ENCODE data around the gene ZNF311.
"Not testable (repeated sequence)": the region's sequence is repeated elsewhere in the genome, so short reads cannot be mapped to it uniquely, and the experiment has no call there.

The ZNF311 gene

DNA sequence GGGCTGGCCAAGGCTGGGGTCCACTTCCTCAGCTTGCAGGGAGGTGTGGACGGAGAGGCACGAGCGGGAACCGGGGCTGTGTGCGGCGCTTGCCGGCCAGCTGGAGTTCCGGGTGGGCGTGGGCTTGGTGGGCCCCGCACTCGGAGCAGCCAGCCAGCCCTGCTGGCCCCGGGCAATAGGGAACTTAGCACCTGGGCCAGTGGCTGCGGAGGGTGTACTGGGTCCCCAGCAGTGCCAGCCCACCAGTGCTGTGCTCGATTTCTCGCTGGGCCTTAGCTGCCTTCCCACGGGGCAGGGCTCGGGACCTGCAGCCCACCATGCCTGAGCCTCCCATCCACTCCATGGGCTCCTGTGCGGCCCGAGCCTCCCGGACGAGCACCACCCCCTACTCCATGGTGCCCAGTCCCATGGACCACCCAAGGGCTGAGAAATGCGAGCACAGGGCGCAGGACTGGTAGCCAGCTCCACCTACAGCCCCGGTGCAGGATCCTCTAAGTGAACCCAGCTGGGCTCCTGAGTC is 47.3 kb downstream of the ZNF311 start:
- DNase-seq (ENCODE audit: insufficient read length, low spot score); FAIRE-seq: not testable (repeated sequence)

- no peak for FAIRE-seq
- DNase-seq (ENCODE audit: insufficient read length, low spot score): no peak
Measured at GRCh38 chr6:28956331-28956730, 48.8 kb downstream of the ZNF311 start.

DNA sequence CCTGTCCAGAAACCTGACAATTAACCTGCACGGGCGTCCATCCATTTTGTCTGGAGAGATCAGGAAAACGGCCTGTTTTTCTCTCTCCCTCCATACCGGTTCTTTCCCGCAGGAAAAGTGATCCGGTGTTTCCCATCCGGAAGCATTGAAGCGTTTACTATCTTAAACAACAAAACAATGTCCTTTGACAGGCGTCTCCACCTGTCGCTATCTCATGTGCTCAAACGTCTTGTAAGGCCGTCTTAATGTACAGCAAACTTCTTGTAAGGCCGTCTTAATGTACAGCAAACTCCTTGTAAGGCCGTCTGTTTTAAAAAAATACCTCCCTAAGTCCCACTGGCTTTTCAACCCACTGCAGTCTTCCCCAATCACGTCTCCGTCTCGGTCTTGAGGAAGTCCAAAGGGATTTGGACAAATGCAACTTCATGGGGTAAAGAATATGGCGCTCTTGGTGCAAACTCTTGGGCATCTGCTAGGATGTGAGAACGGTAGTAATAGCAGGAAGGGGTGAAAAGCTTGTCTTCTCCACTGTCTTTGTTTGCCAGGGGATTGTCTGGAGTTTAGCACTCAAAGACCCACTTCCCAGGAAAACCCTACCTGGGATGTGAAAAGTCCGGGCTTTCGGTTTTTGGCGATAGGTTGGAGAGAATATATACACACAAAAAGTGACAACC is 51.4 kb downstream of the ZNF311 start:
- DNase-seq (ENCODE audit: insufficient read length, low spot score): no peak
- no peak for FAIRE-seq

DNA sequence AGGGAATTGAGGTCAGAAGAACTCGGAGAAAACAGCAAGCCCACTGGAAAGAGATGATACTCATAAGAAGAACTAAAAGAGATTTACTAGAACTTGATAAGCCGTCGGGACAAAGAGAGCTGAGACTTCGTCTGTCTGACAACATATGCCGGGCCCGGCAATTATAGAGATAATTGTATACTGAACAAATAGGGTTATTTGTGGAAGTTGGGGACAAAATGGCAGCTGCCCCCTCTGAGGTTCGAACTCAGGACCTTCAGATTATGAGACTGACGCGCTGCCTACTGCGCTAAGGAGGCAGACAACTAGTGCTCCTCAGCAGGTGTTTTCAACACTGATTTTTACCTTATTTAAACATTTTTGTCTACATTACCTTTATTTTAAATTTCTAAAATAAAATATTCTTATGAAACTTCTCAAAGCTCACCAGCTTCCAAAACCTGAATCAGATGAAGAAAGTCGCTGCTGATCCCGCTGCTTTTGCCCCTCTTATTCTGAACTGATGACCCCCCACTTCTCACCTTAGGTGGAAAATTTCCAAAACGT is 52.0 kb downstream of the ZNF311 start:
- FAIRE-seq: no peak
- no peak for DNase-seq (ENCODE audit: insufficient read length, low spot score)

DNA sequence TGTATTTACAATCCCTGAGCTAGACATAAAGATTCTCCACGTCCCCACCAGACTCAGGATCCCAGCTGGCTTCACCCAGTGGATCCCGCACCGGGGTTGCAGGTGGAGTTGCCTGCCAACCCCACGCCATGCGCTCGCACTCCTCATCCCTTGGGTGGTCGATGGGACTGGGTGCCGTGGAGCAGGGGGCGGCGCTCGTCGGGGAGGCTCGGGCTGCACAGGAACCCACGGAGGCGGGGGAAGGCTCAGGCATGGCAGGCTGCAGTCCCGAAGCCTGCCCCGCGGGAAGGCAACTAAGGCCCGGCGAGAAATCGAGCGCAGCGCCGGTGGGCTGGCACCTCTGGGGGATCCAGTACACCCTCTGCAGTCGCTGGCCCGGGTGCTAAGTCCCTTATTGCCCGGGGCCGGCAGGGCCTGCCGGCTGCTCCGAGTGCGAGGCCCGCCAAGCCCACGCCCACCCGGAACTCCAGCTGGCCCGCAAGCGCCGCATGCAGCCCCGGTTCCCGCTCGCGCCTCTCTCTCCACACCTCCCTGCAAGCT is 55.4 kb downstream of the ZNF311 start:
- not testable (repeated sequence) for FAIRE-seq; DNase-seq (ENCODE audit: insufficient read length, low spot score)

DNA sequence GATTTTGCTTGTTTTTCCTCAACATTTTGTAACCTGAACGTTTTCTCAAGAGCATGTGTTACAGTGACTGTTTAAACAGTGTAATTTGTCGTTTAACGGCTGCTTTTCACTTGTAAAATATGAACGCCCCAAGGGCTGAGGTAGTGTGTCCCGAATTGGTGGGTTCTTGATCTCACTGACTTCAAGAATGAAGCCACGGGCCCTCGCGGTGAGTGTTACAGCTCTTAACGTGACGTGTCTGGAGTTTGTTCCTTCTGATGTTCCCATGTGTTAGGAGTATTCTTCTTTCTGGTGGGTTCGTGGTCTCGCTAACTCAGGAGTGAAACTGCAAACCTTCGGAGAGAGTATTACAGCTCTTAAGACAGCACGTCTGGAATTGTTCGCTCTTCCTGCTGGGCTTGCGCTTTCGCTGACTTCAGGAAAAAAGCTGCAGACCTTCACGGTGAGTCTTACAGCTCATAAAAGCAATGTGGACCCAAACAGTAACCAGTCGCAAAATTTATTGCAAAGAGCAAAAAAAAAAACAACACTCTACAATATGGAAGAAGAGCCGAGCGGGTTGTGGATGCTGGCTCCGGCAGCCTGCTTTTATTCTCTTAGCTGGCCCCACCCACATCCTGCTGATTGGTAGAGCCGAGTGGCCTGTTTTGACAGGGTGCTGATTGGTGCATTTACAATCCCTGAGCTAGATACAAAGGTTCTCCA is 56.2 kb downstream of the ZNF311 start:
- FAIRE-seq: no peak

GRCh38 chr6:28947831-28948270 is 57.3 kb downstream of the ZNF311 start:
- FAIRE-seq: no peak
- DNase-seq (ENCODE audit: insufficient read length, low spot score): no peak

More for the DNA sequence above, 56.2 kb downstream of the ZNF311 start:
- no peak for DNase-seq (ENCODE audit: insufficient read length, low spot score)

- no peak for FAIRE-seq
Measured at GRCh38 chr6:28947067-28947765, 57.9 kb downstream of the ZNF311 start.

GRCh38 chr6:28945349-28945748 is 59.8 kb downstream of the ZNF311 start:
- FAIRE-seq: no peak

More at GRCh38 chr6:28947067-28947765, 57.9 kb downstream of the ZNF311 start:
- no peak for DNase-seq (ENCODE audit: insufficient read length, low spot score)

More at GRCh38 chr6:28945349-28945748, 59.8 kb downstream of the ZNF311 start:
- DNase-seq (ENCODE audit: insufficient read length, low spot score): no peak

Data from HTR-8/SVneo (cell line).